Metanephros (tissue), 1 donor: ENCODE results near the gene ZNF23. TPM values are rescaled to one million over a fixed set of nuclear protein-coding genes. Genes with fewer than 3 reads are reported as not detected.

Experiments used
- total RNA-seq: library from RNA; depleted of rRNA; stranded (reverse); fragments of >200 nt; gene quantifications from one replicate; pipeline ENCODE4 v1.2.3, GENCODE V29; 2014

ZNF23 gene
- total RNA-seq: 7.1 TPM

GRCh38 chr16:71461686-71462648, at the start of gene ZNF23:
Gene ZNF23 (minus strand): TSS chr16:71462247. CDS start chr16:71456796, 5,451 bp downstream.

GRCh38 chr16:71489122-71489521, 27.1 kb upstream of the ZNF23 start, which contains the start of gene ZNF19:
Gene ZNF19 (minus strand): TSS chr16:71489324. CDS start chr16:71482114, 7,210 bp downstream.

GRCh38 chr16:71442051-71442440, 20.0 kb downstream of the ZNF23 start, which contains the start of gene TLE7:
Gene TLE7 (minus strand): TSS chr16:71442054. CDS start chr16:71433324, 8,730 bp downstream.

Other genes with a start within 250 kb of the ZNF23 start
- 17.9 TPM for gene HYDIN, start 231.5 kb downstream of the ZNF23 start, total RNA-seq
- 44.3 TPM for gene CMTR2, start 172.8 kb downstream of the ZNF23 start, total RNA-seq
- 0.47 TPM for gene CALB2, start 103.5 kb downstream of the ZNF23 start, total RNA-seq
- not detected for gene TLE7, start 20.2 kb downstream of the ZNF23 start, total RNA-seq
- 7.9 TPM for gene ZNF19, start 27.1 kb upstream of the ZNF23 start, total RNA-seq
- not detected for gene CHST4, start 64.2 kb upstream of the ZNF23 start, total RNA-seq
- gene TAT, start 114.8 kb upstream of the ZNF23 start, total RNA-seq: not detected
- gene MARVELD3, start 163.9 kb upstream of the ZNF23 start, total RNA-seq: 18.3 TPM